Endothelial cell of umbilical vein (primary cell): ENCODE measurements around the gene MSX2.

Experiments
- FOS ChIP-seq: IDR thresholded peaks from 2 replicates; pipeline ENCODE4 v1.6.1; 2011; ENCODE audit warnings: mild to moderate bottlenecking, low read length, moderate library complexity, borderline replicate concordance; ENCODE audit not compliant: insufficient read depth
- POLR2A ChIP-seq: IDR thresholded peaks from 2 replicates; pipeline ENCODE4 v1.6.1; 2012; ENCODE audit warnings: low read depth, mild to moderate bottlenecking, control low read depth, low read length
- POLR2AphosphoS5 ChIP-seq: IDR thresholded peaks from 2 replicates; pipeline ENCODE4 v1.6.1; 2012; ENCODE audit warnings: low read depth, mild to moderate bottlenecking, control low read depth, low read length, moderate library complexity; ENCODE audit not compliant: insufficient read depth

- TF ChIP-seq POLR2A (no peak), FOS (no peak), POLR2AphosphoS5 (no peak)
Observed at GRCh38 chr5:174736777-174737176, 12.4 kb downstream of the MSX2 start.
